Activated gamma-delta T cell treated with anti-CD3 and anti-CD28 coated beads, Interleukin-2, amount 50 U/mL, for 16 hours (primary cell): ENCODE measurements around the gene APLP1.
A peak's percentile ranks its signal among the peaks of the same experiment; 100 is the strongest.
"Not testable (repeated sequence)": the region's sequence is repeated elsewhere in the genome, so short reads cannot be mapped to it uniquely, and the experiment has no call there.

Experiments used
- DNase-seq: peaks from one replicate; pipeline ENCODE4 v3.0.0-alpha.2; 2020; ENCODE audit warnings: low read depth

Gene APLP1

DNA sequence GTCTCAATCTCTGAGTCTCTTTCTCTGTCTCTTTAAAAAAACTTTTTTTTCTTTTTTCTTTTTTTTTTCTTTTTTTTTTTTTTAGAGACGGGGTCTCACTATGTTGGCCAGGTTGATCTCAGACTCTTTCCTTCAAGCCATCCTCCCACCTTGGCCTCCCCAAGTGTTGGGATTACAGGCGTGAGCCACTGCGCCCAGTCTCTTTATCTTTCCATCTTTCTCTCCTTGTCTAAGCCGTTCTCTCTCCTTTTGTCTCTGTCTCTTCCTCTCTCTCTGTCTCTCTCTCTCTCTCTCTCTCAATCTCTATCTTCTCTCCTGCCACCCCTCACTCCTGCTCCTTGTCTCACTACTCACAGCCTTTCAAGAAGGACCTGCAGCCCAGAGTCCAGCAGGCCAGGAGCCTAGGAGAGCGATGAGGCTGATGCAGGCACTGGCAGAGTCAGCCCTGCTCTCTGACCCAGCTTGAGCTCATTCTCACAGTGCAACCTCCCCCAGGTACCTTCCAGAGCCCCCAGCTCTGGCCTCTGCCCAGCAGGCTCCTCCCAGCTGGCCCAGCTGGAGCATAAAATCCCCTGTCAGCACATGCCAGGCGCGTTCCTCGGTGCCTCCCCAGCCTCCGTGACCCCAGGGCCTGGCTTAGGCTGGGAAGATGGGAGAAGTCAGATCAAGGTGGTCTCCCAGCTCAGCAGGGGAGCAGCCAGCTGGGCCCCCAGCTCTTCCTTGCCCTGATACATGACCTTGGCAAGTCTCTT is 16.2 kb upstream of the APLP1 start, which contains the start of gene NPHS1:
NPHS1 (minus strand) TSS at position 476 of the 752 bp plus-strand sequence. CDS start 667 bp downstream, outside the sequence.
- no peak for DNase-seq

GRCh38 chr19:35853038-35853756 is 15.2 kb upstream of the APLP1 start:
- no peak for DNase-seq

DNA sequence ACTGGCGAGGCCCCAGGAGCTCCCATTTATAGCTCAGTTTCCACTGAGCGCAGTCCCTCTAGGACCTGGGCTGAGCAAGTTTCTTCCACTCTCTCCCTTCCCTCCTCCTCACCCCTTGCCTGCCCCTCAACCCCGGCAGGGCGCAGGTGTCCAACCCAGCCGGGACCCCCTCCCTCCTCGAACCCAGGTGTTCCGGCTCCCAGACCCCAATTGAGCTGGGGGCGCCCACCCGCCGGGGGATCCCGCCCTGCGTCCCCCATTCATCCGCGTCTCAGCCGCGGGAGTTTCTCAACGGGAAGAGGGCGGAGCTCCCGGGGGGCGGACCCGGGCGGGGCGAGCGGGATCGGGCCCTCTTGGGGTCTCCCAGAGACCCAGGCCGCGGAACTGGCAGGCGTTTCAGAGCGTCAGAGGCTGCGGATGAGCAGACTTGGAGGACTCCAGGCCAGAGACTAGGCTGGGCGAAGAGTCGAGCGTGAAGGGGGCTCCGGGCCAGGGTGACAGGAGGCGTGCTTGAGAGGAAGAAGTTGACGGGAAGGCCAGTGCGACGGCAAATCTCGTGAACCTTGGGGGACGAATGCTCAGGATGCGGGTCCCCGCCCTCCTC is 11.7 kb upstream of the APLP1 start, which contains the start of gene KIRREL2:
KIRREL2 (plus strand) TSS at position 366 of the 604 bp plus-strand sequence; CDS start at position 575, 209 bp downstream.
- DNase-seq, result no peak

- no peak for DNase-seq
Observed at GRCh38 chr19:35858311-35858710, 10.1 kb upstream of the APLP1 start.

DNA sequence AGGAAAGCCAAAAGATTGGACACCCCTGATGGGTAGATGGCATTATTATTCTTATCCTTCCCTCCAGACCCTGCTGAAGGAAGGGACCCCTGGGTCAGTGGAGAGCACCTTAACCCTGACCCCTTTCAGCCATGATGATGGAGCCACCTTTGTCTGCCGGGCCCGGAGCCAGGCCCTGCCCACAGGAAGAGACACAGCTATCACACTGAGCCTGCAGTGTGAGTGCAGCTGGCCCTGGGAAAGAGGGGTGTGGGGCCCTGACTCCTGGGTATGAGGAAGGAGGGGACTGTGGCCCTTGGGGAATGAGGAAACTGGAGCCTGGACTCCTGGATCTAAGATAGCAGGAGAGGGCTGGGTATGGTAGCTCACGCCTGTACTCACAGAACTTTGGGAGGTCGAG is 9.0 kb upstream of the APLP1 start:
- no peak for DNase-seq

DNA sequence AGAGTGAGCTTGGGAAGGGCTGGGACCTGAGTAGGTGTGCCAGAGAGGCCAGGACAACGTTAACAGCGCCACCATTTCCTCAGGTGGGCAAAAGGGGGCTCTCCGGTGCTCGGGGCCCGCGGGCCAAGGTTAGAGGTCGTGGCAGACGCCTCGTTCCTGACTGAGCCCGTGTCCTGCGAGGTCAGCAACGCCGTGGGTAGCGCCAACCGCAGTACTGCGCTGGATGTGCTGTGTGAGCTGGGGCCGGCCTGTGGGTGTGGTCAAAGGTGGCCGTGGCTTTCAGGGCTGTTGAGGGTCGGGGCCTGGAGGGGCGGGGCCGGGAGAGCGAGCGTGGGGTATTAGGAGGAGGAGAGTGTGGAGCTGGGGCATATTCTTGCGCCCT is 7.9 kb upstream of the APLP1 start:
- DNase-seq, result no peak

- DNase-seq, result no peak
Observed at GRCh38 chr19:35860818-35861639, 7.3 kb upstream of the APLP1 start.

DNA sequence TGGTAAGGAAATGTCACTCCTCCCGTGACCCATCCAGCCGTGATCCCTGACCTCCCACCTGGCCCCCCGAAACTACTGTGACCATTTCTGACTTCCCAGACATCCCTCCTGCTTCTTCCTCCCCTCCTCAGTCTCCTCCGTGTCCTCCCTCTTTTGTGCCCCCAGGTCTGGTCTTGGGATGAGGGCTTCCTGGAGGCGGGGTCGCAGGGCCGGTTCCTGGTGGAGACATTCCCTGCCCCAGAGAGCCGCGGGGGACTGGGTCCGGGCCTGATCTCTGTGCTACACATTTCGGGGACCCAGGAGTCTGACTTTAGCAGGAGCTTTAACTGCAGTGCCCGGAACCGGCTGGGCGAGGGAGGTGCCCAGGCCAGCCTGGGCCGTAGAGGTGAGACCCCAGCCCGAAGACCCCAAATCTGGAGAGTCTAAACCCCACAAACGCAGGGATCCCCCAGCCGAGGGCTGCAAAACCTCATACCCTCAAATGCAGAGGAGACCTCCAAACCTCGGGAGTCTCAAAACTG is 6.7 kb upstream of the APLP1 start:
- no peak for DNase-seq

- no peak for DNase-seq
Observed at GRCh38 chr19:35862528-35862927, 5.8 kb upstream of the APLP1 start.

GRCh38 chr19:35863018-35863417 is 5.4 kb upstream of the APLP1 start:
- no peak for DNase-seq

GRCh38 chr19:35868823-35869326 is 501 bp downstream of the APLP1 start:
- no peak for DNase-seq

GRCh38 chr19:35869327-35870123 is 1.2 kb downstream of the APLP1 start:
- DNase-seq, result peak; percentile 46

GRCh38 chr19:35870124-35870736 is 1.9 kb downstream of the APLP1 start:
- not testable (repeated sequence) for DNase-seq

- DNase-seq, result no peak
Observed at GRCh38 chr19:35870798-35871197, 2.4 kb downstream of the APLP1 start.

DNA sequence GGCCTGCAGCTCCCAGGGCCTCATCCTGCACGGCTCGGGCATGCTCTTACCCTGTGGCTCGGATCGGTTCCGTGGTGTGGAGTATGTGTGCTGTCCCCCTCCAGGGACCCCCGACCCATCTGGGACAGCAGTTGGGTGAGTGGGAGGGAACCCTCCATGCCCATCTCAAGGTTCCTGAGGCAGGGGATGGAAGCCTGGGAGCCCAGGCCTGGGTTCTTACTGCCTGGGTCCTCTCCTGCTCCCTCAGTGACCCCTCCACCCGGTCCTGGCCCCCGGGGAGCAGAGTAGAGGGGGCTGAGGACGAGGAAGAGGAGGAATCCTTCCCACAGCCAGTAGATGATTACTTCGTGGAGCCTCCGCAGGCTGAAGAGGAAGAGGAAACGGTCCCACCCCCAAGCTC is 3.2 kb downstream of the APLP1 start:
- DNase-seq, result no peak

- DNase-seq, result no peak
Observed at GRCh38 chr19:35872180-35872579, 3.8 kb downstream of the APLP1 start.

DNA sequence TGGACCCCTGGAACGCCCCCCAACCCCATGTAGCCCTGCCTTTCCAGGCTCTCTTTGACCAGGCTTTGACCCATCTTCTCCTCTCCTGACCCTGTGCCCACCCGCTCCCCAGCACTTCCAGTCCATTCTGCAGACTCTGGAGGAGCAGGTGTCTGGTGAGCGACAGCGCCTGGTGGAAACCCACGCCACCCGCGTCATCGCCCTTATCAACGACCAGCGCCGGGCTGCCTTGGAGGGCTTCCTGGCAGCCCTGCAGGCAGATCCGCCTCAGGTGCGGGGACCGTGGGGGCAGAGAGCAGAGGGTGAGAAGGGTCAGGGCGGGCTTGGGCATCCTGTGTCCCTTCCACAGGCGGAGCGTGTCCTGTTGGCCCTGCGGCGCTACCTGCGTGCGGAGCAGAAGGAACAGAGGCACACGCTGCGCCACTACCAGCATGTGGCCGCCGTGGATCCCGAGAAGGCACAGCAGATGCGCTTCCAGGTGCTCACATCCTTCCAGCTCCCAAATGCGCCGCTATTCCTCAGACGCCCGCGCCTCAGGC is 6.1 kb downstream of the APLP1 start:
- DNase-seq, result no peak

- DNase-seq, result no peak
Observed at GRCh38 chr19:35879068-35879467, 10.7 kb downstream of the APLP1 start.

DNA sequence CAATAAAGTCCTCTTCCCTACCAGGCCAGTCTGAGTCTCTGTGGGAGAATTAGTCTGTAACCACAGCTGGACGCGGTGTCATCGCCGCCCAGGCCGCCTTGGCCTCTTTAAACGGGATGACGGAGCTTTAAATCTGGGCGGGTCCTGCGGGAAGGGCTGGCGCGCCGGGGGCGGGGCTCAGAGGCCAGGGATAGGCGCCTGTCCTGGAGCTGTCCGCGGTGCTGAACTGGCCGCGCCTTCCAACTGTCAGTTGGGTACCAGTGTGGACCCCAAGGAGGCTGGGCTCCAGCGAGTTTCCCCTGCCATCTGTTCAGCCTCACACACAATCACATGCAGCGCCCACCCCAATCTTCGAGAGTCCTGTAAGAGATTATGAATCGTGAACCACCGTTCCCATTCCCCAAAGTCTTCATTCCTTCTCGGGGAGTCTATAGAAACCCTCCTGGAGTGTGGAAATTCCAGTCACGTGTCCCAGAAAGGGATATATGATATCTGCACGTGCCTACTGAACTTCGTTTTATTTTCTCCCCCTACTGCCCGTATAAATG is 11.5 kb downstream of the APLP1 start:
- DNase-seq, result peak; percentile 46
